Measurements from ENCODE around the gene ANKRD34B.

The ANKRD34B gene

DNA sequence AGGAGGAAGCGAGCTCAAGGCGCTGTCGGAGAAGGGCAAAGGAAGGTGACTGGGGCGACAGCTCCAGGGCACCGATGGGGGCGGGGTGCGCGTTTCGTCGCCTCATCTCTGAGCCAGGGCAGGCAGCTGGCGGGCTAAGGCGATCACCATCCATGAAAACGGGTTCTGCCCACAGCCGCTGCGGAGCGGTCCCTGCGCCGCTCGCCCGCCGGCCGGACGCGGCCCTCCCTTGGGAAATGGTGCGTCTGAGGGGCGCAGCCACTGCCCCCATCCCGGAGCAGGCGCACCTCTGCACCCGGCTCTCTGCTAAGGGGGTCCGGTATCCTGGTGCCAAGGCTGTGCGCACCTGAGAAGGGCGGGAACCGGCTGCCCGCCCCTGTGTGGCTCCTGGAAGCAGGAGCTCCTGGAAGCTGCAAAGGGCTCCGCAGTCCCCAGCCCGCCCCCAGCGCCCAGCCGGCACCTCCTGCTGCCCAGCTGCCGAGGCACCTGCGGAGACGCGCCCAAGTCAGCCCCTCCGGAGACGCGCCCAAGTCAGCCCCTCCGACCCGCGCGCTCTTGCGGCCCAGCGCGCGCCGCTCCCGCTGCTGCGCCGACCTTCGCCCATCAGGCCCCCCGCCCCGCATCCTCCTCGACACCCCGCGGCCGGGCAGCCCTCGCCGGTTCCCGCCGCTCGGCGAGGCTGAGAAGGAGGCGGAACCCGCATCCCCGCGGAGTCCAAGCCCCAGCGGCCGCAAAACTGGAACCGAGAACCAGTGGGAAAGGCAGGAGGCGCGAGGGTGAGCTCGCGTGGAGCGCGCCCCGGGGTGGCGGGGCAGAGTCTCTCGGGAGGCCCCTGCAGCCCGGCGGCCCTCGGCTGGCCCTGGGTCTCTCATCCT is 757 bp downstream of the ANKRD34B start:
- no peak for DNase-seq

DNA sequence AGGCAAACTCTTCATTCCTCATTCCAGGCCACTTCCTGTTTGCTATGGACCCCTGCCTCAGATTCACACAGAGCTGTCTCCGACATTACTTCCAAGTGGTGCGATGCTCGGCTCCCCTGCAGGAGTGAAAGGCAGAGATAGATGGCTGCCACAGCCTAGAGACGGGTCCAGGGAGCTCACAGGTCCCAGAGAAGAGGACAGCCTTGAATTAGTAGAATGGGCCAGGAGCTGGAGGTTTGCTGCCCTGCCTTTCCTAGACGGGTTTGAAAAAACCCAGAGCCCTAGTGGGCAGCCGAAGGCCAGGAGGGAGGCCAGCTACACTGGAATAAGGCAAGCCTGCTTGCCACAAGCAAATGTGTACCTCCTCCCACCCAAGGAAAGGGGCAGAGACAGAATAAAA is 1.8 kb downstream of the ANKRD34B start:
- DNase-seq: no peak

DNA sequence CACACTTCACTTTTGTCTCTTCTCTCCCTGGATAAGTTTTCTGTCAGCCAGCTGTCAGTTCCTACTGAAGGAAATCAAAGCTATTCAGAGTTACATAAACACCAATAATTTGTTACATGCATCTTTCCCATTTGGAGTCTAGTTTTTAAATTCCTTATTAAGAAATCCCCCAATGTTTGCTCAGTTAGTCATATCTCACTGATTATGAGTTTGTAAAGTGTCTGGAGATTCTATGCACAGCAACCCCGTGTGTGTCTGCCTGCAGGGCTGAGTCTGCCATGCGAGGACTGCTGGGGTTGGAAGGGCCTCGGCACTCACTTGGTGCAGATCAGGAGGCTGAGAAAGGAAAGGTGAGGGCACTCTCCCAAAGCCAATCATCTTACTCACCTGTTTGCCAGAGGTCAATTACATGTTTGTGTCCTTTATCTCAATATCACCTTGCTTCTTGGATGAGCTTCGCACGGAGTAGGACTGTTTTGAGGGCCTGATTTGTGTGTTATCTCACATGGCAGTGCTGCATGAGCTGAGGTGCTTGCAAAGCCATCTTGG is 3.3 kb downstream of the ANKRD34B start:
- no peak for DNase-seq

DNA sequence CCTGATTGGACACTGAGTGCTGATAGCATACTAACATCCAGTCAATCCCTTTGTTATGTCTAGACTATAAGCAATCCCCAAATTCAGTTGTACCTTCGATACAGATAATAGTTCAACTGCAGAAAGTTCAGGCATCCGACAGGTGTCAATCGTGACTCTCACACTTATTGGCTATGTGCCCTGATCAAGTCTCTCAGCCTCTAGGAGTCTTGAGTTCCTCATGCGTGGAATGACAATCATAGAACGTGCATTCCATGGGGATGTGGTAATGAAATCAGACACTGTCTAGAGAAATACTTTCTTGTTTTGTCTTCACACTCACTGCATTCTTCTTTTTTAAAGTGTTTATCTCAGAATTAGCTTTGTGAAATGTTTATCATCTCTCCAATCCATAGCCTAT is 4.8 kb downstream of the ANKRD34B start:
- no peak for DNase-seq

DNA sequence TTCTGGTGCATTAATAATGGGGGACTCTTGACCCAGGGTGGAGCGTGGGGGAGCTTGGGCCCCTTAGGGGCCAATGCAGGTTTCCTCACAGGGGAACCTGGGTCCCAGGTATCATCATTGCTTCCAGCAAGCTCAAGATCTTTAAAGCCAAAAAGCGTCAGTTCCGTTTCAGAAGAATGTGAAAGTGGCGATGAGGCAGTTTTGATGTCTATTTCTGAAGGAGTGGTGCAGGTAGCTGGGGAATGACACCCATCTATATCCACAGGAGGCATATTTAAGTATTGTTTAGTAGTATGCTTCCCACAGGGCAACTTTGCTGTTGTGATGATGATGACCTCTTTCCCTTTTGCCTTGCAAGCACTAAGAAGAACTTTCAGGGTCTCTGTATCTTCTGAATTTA is 10.8 kb downstream of the ANKRD34B start:
- no peak for DNase-seq

DNA sequence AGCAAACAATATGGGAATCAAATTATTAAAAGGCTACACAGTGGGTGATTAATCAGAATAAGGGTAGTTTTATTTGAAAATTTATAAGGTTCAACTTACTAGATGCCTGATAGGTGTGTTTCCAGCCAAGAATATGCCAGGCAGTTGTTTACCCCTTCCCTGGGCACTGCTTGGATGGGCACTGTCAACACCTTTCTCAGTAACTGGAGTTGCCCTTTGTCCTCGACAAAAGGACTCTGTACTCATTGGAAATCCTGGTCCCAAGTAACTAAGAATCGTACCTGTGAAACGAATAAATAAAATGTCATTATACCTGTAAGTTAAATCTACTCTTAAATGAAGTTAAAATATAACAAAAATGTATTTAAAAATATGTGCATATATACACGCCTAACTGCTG is 15.0 kb downstream of the ANKRD34B start:
- no peak for DNase-seq

DNA sequence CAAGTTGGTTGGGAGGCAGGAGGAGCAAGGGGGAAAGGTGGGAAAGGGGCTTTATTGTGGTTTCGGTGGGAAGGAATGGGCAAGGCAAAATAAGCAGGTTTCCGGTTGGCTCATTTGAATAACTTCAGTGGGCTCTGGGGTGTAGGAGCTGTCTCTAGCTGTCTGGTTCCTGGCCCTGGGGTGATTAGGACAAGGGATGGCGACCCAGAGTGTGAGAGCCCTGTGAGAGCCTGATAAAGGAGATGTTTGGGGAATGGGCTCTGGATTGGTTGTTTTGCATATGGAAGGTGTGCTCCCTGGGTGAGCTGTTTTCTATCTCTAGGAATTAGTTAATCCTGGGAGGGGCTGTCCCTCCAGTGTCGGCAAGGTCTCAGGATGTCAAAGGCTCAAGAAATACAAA is 15.4 kb downstream of the ANKRD34B start:
- DNase-seq: no peak

DNA sequence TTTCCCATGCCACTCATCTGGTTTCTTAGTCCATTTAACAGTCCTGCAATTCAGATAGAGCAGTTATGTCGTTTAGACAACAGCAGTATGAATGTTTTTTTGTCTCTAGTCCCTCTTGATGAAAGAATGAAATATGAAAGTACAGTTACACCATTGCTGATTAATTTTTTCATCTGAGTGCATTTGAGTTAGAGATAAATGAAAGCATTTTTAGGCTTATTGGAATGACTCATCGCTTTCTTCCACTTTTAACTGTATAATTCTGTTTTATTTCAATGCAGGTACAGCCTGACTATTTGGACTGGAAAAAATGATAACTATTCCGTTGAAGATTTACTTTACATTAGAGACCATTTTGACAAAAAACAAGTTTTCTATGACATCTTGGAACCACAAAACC is 28.7 kb downstream of the ANKRD34B start:
- DNase-seq: no peak

DNA sequence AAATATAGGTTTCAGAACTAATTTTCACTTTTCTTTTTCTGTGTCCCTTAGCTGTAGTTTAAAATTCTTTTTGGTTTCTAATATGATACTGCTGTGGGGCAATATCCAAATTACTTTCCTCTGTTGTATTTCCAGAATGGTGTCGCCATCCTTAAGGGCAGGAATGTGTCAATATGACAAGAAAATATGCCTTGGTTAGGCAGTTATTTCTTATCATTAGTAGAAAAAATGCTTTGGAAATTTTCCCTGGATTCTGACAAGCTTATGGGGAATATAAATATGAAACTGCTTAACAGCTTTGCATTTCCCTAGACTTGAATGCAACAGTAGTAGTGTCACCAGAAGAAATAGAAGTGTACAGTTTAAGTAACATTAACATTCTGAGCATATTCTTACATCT is 29.4 kb downstream of the ANKRD34B start:
- DNase-seq: no peak

DNA sequence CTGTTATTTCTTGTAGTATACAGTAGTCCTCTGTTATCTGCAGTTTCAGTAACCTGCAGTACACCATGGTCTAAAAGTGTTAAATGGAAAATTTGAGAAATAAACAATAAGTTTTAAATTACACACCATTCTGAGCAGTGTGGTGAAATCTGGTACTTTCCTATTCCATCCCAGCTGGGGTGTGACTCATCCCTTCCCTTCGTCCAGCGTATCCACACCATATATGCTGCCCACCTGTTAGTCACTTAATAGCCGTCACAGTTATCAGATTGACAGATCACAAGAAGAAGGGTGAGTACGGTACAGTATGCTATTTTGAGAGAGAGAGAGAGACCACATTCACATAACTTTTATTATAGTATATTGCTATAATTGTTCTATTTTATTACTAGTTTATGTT is 53.3 kb downstream of the ANKRD34B start:
- DNase-seq: no peak

DNA sequence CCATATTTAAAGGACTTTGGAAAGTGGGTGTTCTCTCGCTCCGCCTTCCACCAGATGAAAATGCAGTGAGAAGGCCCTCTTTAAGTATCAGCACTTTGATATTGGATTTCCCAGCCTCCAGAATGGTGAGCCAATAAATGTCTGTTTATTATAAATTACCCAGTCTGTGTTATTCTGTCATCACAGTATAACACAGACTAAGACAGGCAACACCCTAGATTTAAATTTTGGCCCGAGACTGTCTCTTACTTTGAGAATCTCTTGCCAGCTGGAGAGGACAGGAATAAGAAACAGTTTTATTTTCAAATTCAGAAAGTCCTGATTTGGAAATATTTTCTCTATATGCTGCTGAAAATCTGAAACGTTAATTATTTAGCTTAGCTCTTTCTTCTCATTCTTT is 60.7 kb downstream of the ANKRD34B start:
- DNase-seq: no peak

DNA sequence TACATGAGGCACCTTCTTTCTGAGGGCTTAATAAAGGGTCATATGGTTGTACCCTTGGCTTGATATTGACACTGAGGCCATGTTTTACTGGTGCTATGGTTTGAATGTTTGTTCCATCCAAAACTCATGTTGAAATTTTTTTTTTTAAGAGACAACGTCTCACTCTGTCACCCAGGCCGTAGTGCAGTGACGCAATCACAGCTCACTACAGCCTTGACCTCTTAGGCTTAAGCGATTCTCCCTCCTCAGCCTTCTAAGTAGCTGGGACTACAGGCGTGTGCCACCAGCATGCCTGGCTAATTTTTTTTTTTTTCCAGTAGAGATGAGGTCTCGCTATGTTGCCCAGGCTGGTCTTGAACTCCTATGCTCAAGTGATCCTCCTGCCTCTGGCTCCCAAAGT is 61.2 kb downstream of the ANKRD34B start:
- DNase-seq: no peak

DNA sequence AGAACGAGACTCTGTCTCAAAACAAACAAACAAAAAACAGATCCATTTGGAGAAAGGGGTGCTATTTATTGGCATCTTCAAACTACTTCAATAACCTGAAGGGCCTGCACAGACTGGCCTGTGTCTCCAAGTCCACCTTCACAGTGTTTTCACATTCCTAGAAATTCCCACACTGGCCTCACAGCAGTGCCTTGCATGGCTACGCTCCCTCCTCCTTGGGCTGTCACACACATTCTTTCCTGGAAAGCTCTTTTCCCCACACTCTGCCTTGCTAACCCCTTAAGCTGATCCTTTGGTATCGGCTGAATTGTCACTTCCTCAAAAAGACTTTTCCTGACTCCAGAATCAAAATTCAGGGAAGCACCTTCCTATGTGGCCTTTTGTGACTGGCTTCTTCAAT is 62.4 kb downstream of the ANKRD34B start:
- DNase-seq: no peak

Data from NCI-H2081 (cell line).